GM19438 (cell line): ENCODE data around the gene ALK.

Experiments used
- ATAC-seq: cut with Tn5 transposase; IDR thresholded peaks from one replicate; pipeline ENCODE4 v1.9.1; 2021; ENCODE audit warnings: low read depth; ENCODE audit not compliant: unreplicated experiment

ALK gene

DNA sequence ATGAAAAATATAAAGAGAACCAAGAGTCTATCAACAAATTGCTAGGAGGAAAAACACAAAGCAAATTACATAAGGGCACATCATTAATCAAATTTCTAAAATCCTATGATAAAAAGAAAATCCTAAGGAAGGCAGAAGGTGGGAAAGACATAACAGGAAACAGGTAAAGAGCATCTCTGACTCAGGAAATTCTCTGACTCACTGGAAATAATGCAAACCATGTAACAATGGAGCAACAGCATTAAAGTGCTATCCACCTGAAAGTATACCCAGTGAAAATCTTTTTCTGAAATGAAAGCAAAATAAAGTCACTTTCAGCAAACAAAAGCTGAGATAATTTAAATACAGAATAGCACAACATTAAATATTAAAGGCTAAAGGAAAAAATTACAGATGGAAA, 10.9 kb downstream of the ALK start:
- ATAC-seq: no peak

DNA sequence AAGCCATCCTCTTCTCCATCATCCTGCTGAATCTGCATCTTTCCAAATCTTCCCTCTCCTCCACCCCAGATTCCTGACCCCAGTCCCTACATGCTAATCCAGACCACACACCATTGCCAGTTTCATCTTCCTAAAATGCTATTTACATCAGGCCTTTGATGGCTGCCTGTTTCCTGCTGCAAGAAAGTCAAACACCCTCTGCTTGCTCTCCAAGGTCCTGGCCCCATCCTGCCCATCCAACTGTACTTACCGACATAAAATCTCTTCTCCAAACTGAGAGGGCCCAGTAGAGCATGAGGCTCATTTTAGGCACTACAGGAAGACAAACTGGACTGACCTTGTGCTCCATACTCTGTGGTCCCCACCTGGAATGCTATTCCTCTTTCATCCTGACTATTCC, 19.0 kb downstream of the ALK start:
- no peak for ATAC-seq

- no peak for ATAC-seq
These were observed 20.3 kb downstream of the ALK start for GRCh38 chr2:29900971-29901633.

DNA sequence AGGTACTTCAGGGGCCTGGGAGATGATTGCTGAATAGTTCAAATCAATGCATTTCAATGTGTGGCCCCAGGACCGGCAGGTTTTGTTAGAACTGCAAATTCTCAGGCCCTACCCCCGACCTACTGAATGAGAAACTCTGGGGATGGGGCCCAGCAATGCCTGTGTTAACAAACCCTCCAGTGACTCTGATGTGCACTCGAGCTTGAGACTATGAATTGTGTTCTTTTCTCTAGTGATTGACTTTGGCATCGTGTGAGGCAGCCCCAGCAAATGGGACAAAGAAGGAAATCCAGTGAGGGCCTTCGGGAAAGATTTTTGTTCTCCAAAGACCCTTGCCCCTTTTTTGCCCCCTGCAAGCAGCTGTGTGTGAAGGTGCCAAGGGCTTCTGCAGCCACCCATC, 22.4 kb downstream of the ALK start:
- no peak for ATAC-seq

DNA sequence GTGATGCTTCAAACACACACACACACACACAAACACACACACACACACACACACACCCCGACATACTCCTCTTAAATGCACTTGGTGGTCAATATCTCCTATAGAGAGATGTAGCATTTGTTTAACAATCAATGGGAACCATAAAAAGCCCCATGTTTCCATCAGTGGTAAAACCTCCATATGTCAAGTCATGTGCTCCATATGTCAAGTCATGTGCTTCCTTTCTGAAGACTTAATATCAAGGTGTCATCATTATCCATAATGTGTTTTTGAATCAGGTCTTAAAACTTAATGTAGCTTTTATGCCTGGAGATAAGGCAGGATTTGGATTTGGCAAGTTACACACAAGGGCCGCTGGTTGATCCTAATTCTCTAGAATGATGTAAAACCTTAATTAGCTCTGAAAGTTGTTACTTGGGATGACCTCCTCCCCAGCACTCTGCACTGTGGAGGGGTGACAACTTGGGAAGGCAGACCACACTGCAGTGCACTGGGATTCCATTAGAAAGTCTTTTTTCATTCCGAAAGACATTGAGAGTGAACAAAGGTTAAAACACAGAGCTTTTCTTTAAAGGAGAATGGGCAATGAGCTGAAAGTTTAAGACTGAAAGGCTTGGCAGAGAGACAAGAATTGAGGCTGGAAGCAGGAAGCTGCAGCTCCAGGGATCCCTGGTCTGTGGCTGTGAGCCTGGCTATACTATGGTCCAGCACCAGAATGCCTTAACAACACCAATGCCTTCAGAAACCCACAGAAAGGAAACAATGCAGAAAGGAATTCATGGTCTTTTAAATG, 26.4 kb downstream of the ALK start:
- ATAC-seq: no peak

DNA sequence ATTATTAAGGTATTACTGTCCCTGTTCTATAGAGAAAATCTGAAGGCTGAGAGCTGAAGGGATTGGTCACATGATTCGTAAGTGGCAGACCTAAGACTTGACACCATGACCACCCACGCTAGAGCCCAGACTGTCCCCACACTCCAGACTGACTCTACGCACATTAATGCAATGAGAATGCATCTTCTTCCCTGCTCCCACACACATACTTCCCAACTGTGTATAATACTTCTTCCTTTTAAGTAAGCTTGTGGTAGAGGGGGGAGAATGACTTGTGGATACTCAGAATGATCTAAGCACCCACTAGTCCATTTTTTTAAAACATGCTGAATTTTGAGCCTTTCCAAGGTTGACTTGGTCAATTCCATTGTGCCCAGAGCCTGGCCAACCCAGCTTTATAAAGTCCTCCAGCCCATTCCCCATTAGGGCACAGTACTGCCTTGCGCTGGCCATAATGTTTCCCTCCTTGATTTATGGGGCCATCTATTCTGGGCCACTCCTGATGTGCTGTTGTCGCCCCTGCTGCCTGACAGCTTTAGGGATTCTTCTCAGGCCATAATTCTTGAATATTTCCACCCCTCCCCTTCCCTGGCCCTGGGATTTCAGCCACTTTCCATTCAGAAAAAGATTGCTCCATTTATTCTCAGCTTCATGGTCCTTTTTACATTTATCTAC, 28.7 kb downstream of the ALK start:
- no peak for ATAC-seq

DNA sequence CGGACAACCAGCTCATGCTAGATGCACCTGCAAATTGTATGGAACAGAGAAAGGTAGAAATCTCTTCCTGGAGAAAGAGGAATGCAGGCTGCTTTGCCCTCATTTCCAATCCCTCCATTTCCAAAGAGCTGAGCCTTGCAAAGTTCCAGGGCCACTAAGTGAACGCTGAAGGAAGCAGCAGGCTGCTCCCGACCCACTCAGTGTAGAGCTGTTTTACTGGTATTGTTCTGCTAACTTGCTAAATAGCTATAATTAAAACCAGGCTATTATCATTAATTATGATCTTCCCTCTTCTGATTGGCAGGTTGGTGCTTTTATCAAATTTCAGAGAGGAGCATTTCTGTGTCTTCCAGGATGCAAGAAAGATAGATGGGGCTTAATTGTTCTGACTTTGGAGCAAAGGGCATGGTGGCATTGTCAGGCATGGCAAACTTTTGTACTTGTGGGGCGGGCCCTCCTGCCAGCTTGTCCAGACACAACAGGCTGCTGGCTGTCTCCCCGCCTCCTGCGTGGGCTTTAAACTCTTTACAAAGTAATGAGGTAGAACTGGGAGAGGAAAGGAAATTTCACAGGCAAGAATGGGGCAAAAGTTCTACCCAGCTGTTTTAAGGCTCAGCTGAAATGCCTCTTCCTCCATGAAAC, 40.2 kb downstream of the ALK start:
- no peak for ATAC-seq

- ATAC-seq: no peak
These were observed 41.3 kb downstream of the ALK start for GRCh38 chr2:29880084-29880483.

GRCh38 chr2:29879456-29879855, 41.9 kb downstream of the ALK start:
- no peak for ATAC-seq

GRCh38 chr2:29878898-29879297, 42.5 kb downstream of the ALK start:
- no peak for ATAC-seq

GRCh38 chr2:29876374-29876773, 45.0 kb downstream of the ALK start:
- no peak for ATAC-seq

DNA sequence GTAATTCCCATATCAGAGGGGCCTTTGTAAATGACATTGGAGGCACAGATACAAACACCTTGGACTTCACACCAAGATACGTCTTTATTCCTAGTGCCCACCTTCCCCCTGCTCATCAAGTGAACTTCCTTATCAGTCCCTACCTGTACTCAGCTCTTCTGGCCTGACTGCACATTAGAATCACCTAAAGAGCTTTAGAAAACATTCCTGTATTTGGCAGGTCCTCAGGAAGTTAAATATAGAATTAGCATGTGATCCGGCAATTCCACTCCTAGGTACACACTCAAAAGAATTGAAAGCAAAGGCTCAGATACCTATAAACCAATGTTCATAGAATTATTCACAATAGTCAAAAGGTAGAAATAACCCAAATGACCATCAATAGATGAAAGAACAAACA, 46.6 kb downstream of the ALK start:
- ATAC-seq: no peak

GRCh38 chr2:29872870-29873269, 48.5 kb downstream of the ALK start:
- no peak for ATAC-seq

- no peak for ATAC-seq
These were observed 49.8 kb downstream of the ALK start for GRCh38 chr2:29871541-29871940.

DNA sequence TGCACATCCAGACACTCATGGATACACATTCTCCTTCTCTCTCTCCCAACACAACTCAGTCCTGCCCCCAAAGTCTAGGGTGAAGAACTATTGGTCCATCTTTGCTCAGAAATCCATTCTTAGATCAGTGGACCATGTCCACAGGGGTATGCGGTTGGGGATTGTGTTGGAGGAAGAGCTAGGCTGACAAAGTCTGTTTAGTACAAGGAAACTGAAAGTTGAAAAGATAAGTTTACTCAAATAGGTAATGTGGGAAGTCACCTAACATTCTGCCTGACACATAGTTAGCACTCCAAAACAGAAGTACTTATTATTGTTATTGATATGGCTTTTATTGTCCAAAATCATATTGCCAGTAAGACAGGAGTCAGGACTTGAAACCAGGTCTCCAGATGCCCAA, 55.9 kb downstream of the ALK start:
- no peak for ATAC-seq

DNA sequence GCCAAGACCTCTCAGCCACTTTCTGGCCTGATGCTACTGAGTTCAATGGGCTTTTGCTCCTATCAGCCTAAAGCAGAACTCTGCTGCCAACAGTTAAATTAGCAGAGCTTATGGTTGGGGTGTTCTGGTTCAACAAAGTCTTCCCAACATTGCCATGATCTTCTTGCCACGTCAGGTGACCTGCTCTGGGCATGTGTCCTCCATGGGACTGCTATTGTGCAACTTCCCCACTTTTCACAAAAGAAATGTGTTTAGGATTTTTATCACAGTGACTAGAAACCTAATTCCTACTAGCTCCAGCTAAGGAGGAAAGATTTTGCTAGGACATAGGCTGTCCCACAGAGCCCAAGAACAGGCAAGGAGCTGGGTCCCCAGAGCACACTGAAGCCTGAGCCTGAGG, 56.4 kb downstream of the ALK start:
- ATAC-seq: no peak

DNA sequence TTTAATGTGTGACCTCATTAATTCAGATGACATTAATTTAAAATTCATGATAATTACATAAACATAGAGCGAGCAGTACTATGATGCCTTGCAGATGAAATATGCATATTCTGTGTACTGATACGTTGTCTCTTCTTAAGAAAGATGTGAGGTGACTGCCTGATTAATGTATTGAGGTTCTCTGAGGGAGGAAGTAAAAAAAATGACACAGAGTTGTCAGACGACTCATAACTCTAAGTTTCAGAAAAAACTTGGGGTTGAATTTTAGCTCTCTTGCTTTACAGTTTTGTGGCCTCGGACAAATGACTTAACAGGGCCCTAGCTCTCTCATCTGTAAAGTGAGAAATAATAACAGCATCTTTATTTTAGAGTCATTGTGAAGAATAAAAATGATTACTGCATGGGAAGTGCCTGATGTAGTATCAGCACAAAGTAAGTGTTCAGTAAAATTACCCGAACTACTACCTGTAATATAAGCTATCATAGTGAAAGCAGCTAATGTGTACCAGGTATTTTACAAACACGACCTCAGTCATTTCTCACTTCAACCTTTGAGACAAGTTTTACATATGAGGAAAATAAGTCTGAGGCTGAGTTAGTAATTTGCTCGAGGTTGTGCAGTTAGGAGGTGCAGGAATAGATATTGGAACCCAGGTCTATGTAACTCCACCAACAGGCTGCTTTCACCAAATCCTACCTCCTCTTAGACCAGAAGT, 65.3 kb downstream of the ALK start:
- ATAC-seq: no peak

- ATAC-seq: no peak
These were observed 70.6 kb downstream of the ALK start for GRCh38 chr2:29850794-29851193.

- no peak for ATAC-seq
These were observed 72.6 kb downstream of the ALK start for GRCh38 chr2:29848566-29849310.

GRCh38 chr2:29847886-29848285, 73.5 kb downstream of the ALK start:
- ATAC-seq: no peak
